GM10266 (cell line): ENCODE measurements around the gene NUDC.

ENCODE experiments used
- DNase-seq: peaks from one replicate; pipeline ENCODE4 v3.0.0; 2012; ENCODE audit errors: extremely low spot score
- TF ChIP-seq, protein P1 (sequence below): IDR thresholded peaks from 2 replicates; pipeline ENCODE4 v1.5.1; 2012; ENCODE audit warnings: mild to moderate bottlenecking, low read depth; ENCODE audit not compliant: control insufficient read depth, insufficient read depth; ENCODE audit errors: missing control alignments

NUDC gene

DNA sequence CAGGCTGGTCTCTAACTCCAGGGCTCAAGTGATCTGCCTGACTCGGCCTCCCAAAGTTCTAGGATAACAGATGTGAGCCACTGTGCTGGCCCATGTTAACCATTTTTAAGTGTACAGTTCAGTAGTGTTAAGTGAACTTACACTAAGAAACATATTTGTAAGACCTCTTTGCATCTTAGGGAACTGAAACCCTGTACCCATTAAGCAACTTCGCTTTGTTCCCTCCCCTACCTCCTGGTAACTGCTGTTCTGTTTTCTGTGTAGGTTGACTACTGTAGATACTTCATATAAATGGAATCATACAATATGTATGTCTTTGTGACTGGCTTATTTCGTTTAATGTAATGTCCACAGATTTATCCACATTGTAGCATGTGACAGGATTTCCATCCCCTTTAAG is 11.0 kb downstream of the NUDC start:
- TF ChIP-seq, protein P1, sequence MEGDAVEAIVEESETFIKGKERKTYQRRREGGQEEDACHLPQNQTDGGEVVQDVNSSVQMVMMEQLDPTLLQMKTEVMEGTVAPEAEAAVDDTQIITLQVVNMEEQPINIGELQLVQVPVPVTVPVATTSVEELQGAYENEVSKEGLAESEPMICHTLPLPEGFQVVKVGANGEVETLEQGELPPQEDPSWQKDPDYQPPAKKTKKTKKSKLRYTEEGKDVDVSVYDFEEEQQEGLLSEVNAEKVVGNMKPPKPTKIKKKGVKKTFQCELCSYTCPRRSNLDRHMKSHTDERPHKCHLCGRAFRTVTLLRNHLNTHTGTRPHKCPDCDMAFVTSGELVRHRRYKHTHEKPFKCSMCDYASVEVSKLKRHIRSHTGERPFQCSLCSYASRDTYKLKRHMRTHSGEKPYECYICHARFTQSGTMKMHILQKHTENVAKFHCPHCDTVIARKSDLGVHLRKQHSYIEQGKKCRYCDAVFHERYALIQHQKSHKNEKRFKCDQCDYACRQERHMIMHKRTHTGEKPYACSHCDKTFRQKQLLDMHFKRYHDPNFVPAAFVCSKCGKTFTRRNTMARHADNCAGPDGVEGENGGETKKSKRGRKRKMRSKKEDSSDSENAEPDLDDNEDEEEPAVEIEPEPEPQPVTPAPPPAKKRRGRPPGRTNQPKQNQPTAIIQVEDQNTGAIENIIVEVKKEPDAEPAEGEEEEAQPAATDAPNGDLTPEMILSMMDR: no peak
- peak; percentile 58 for DNase-seq

DNA sequence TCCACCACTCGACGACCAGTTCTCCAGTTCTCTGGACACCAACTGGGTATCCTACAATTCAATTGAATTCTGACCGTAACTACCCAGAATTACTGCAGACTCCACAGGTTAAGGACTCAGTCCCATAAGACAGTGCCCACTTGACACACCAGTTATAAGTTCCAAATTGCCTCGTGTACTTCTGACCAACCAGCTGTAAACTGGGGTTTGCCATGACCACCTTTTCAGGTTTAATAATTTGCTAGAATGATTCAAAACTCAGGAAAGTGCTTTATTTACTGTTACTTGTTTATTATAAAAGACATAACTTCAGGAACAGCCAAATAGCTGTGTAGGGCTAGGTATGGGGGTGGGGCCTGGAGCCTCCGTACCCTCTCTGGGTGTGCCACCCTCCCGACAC is 15.3 kb downstream of the NUDC start:
- no peak for DNase-seq
- TF ChIP-seq, protein P1: no peak

DNA sequence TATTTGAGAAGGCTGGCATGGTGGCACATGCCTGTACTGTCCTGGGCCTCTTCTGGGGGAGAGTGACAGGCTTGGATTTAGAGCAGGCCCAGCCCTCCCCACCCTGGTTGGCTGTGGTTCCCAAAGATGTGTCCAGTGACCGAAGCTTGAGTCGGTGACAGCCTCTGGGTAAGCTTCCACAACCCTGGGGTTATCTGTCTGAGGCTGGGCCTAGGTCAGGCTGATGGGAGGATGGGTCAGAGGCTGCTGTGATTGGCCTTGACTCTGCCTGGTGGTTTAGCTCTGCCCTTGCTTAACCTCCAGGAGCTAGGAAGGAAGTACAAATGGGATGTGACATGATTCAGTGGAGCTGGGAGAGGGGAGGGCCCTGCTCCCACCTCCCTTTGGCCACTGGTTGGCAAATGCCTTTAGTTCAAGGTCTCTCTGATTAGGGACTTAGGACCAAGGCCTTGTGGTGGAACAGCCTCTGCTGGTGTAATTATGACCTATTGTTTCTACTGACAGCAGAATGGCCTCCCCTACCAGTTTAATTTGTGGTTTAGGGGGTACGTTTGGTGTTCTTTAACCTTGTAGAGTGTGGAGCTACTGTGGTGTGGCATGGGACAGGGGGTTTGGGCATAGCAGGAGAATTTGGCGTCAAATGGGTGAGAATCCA is 16.6 kb downstream of the NUDC start:
- TF ChIP-seq, protein P1: no peak
- DNase-seq: no peak

DNA sequence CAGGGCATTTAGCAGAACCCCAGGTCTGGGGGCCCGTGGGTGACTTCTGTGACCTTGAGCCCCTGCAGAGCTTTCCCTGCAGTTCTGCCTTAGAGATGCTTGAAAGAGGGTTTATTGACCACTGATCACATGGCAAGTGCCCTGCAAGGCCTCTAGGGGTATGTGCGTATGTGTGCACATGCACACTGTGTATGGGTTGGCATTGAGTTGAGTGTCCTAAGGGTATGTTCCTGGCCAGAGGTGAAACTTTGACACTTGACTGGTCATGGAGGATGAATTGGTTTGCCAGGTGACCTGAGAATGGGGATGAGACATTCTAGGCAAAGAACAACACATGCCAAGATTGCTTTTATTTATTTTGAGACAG is 17.1 kb downstream of the NUDC start:
- TF ChIP-seq, protein P1: no peak
- DNase-seq: no peak

DNA sequence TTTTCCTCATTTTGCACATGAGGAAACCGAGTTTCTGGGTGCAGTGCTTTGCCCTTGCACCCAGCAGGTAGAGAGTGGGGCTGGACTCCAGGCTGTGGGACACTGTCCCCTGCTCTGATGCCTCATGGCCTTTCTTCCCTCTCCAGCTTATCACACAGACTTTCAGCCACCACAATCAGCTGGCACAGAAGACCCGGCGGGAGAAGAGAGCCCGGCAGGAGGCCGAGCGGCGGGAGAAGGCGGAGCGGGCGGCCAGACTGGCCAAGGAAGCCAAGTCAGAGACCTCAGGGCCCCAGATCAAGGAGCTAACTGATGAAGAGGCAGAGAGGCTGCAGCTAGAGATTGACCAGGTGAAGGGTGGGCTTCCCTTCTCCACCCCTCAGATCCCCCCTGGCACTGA is 19.8 kb downstream of the NUDC start:
- TF ChIP-seq, protein P1: no peak
- DNase-seq: no peak

DNA sequence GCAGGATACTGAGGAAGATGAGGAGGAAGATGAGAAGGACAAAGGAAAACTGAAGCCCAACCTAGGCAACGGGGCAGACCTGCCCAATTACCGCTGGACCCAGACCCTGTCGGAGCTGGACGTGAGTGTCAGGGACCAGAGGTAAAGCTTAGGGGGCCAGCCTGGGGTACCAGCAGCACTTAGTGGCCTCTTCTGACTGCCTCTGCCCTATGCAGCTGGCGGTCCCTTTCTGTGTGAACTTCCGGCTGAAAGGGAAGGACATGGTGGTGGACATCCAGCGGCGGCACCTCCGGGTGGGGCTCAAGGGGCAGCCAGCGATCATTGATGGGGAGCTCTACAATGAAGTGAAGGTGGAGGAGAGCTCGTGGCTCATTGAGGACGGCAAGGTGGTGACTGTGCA is 21.1 kb downstream of the NUDC start:
- TF ChIP-seq, protein P1: no peak
- no peak for DNase-seq

DNA sequence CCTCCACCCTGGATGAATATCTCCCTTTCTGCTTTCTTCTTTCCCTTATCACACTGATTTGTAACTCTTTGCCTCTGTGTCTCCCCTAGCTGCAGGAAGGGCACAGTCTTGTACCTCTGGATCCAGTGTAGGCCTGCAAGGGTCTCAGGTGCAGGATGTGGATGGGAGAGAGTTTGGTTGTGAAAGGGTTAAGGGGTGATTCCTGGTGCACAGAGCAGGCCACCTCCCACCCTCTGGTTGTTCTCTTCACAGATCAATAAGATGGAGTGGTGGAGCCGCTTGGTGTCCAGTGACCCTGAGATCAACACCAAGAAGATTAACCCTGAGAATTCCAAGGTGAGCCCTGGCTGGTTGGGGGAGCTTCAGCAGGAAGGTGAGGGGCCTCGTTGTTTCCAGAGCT is 23.6 kb downstream of the NUDC start:
- TF ChIP-seq, protein P1: no peak
- no peak for DNase-seq
